Loucy (cell line): ENCODE results near the gene SIGLEC15.

ENCODE experiments used
- H2AFZ ChIP-seq: fragments of 200-600 bp; sonication (generic); 2 replicates; pipeline ENCODE4 v1.6.0; 2016; ENCODE audit warnings: antibody characterized with exemption, mild to moderate bottlenecking, low read length, moderate library complexity
- H3F3A ChIP-seq: fragments of 200-600 bp; 2 replicates; pipeline ENCODE4 v1.6.0; 2016; ENCODE audit warnings: antibody characterized with exemption, low read depth, mild to moderate bottlenecking
- H3K27me3 ChIP-seq: fragments of 200-600 bp; sonication (generic); 2 replicates; pipeline ENCODE4 v1.6.1; 2014; ENCODE audit warnings: low read length, mild to moderate bottlenecking; ENCODE audit not compliant: insufficient read depth, poor library complexity, severe bottlenecking
- H3K36me3 ChIP-seq: fragments of 200-600 bp; sonication (generic); 2 replicates; pipeline ENCODE4 v1.6.1; 2016; ENCODE audit warnings: low read length; ENCODE audit not compliant: insufficient read depth
- H3K4me1 ChIP-seq: fragments of 200-600 bp; sonication (generic); 2 replicates; pipeline ENCODE4 v1.5.1; 2014; ENCODE audit warnings: low read length, mild to moderate bottlenecking; ENCODE audit not compliant: insufficient read depth, poor library complexity, severe bottlenecking
- H3K4me2 ChIP-seq: fragments of 200-600 bp; sonication (generic); 2 replicates; pipeline ENCODE4 v1.6.0; 2014; ENCODE audit warnings: antibody characterized with exemption, low read length, low read depth, mild to moderate bottlenecking; ENCODE audit not compliant: poor library complexity, severe bottlenecking
- H3K4me3 ChIP-seq: fragments of 200-600 bp; sonication (generic); 2 replicates; pipeline ENCODE4 v1.5.1; 2014; ENCODE audit warnings: low read length, mild to moderate bottlenecking, mixed read lengths; ENCODE audit not compliant: poor library complexity, severe bottlenecking
- H3K79me2 ChIP-seq: fragments of 200-600 bp; sonication (generic); 2 replicates; pipeline ENCODE4 v1.6.1; 2014; ENCODE audit warnings: low read length; ENCODE audit not compliant: insufficient read depth
- H3K9ac ChIP-seq: fragments of 200-600 bp; sonication (generic); 2 replicates; pipeline ENCODE4 v1.6.0; 2014; ENCODE audit warnings: mild to moderate bottlenecking, low read depth, low read length, moderate library complexity; ENCODE audit not compliant: poor library complexity, severe bottlenecking
- H3K9me2 ChIP-seq: fragments of 200-600 bp; sonication (generic); replicated peaks from 2 replicates; pipeline ENCODE4 v1.6.1; 2016; ENCODE audit warnings: low read depth, low read length, mixed read lengths
- H3K9me3 ChIP-seq: fragments of 200-600 bp; sonication (generic); 2 replicates; pipeline ENCODE4 v1.6.1; 2014; ENCODE audit warnings: mild to moderate bottlenecking, antibody characterized with exemption, low read length, low read depth; ENCODE audit not compliant: insufficient read depth
- H4K20me1 ChIP-seq: fragments of 200-600 bp; sonication (generic); 2 replicates; pipeline ENCODE4 v1.6.0; 2014; ENCODE audit warnings: antibody characterized with exemption, low read length, mild to moderate bottlenecking; ENCODE audit not compliant: insufficient read depth, poor library complexity, severe bottlenecking
- CTCF ChIP-seq: fragments of 200-600 bp; sonication (generic); conservative IDR thresholded peaks from 2 replicates; pipeline ENCODE4 v1.5.1; 2014; ENCODE audit warnings: mild to moderate bottlenecking, antibody characterized with exemption, low read length
- EZH2phosphoT487 ChIP-seq: fragments of 200-600 bp; IDR thresholded peaks from 2 replicates; pipeline ENCODE4 v1.6.1; 2018; ENCODE audit warnings: antibody characterized with exemption, mild to moderate bottlenecking, moderate library complexity, borderline replicate concordance

SIGLEC15 gene

GRCh38 chr18:45788861-45789260 is 36.6 kb upstream of the SIGLEC15 start:
- H3K9me3 ChIP-seq, result no peaks in the 10 kb centered on the region
- peaks cover 10% of the 10 kb centered on the region for H3K4me1 ChIP-seq
- H3K9ac ChIP-seq, result no peak overlapping the region
- no peaks in the 10 kb centered on the region for H3K27me3 ChIP-seq
- H3K36me3 ChIP-seq, result no peaks in the 10 kb centered on the region
- H3K4me3 ChIP-seq, result no peak overlapping the region
- H3F3A ChIP-seq, result no peaks in the 10 kb centered on the region
- no peaks in the 10 kb centered on the region for H4K20me1 ChIP-seq
- H2AFZ ChIP-seq, result no peak overlapping the region
- H3K4me2 ChIP-seq, result no peak overlapping the region
- H3K9me2 ChIP-seq, result no peaks in the 10 kb centered on the region
- no peaks in the 10 kb centered on the region for H3K79me2 ChIP-seq
- no peak for TF ChIP-seq EZH2phosphoT487

GRCh38 chr18:45792506-45793263 is 32.8 kb upstream of the SIGLEC15 start:
- H3K9ac ChIP-seq, result no peak overlapping the region
- H3F3A ChIP-seq, result no peaks in the 10 kb centered on the region
- no peaks in the 10 kb centered on the region for H4K20me1 ChIP-seq
- H3K9me3 ChIP-seq, result no peaks in the 10 kb centered on the region
- no peaks in the 10 kb centered on the region for H3K27me3 ChIP-seq
- H3K79me2 ChIP-seq, result no peaks in the 10 kb centered on the region
- H2AFZ ChIP-seq, result no peak overlapping the region
- no peaks in the 10 kb centered on the region for H3K9me2 ChIP-seq
- no peak overlapping the region for H3K4me3 ChIP-seq
- H3K36me3 ChIP-seq, result no peaks in the 10 kb centered on the region
- no peak overlapping the region for H3K4me2 ChIP-seq
- no peak for TF ChIP-seq EZH2phosphoT487
- TF ChIP-seq CTCF, result no peak
- no peaks in the 10 kb centered on the region for H3K4me1 ChIP-seq

GRCh38 chr18:45793264-45793965 is 32.1 kb upstream of the SIGLEC15 start:
- Histone ChIP-seq H3K4me2 (no peak overlapping the region), H3K9me2 (no peaks in the 10 kb centered on the region), H3K27me3 (no peaks in the 10 kb centered on the region), H3K4me1 (no peaks in the 10 kb centered on the region), H4K20me1 (no peaks in the 10 kb centered on the region), H2AFZ (no peak overlapping the region), H3K36me3 (no peaks in the 10 kb centered on the region), H3K79me2 (no peaks in the 10 kb centered on the region), H3K9me3 (no peaks in the 10 kb centered on the region), H3K4me3 (no peak overlapping the region), H3K9ac (no peak overlapping the region), H3F3A (no peaks in the 10 kb centered on the region)
- no peak for TF ChIP-seq CTCF
- TF ChIP-seq EZH2phosphoT487, result no peak
